ENCODE measurements around the gene ATXN2.
"Not testable (repeated sequence)": the region's sequence is repeated elsewhere in the genome, so short reads cannot be mapped to it uniquely, and the experiment has no call there.

The ATXN2 gene

GRCh38 chr12:111570084-111570961 is 28.8 kb downstream of the ATXN2 start:
- DNase-seq: no peak

DNA sequence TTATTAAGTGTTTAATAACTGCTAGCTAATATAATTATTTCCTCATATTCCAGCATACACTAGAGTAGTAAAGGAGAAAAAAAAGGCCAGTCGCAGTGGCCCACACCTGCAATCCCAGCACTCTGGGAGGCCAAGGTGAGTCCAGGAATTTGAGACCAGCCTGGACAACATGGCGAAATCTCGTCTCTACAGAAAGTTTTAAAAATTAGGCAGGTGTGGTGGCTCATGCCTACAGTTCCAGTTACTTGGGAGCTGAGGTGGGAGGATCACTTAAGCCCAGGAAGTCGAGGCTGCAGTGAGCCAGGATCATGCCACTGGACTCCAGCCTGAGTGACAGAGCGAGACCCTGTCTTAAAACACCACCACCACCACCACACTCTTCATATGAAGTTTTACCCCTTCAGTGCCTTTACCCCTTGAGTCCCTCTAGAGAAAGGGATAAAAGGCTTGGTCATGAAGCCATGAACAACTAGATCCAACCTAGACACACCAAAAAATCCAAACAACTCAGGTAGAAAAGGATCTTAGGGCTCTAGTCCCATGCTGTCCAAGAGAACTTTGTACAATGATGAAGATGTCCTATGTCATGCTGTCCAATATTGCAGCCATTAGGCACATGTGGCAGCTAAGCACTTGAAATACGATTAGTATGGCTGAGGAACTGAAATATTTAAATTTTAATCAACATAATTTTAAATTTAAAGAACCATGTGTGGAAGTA is 29.6 kb downstream of the ATXN2 start:
- DNase-seq: no peak

GRCh38 chr12:111560844-111561243 is 38.3 kb downstream of the ATXN2 start:
- DNase-seq: not testable (repeated sequence)

DNA sequence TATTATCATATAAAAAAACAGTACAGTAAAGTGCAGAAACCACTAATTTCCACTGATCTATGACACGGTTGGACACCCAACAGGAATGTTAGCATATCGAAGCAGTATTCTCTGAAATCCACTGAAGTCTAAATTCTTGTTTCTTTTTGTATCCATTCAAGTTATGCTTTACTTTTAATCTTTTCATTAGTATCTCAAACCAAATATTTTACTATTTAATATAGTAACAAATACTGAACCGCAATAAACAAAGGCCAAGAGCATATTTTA is 41.1 kb downstream of the ATXN2 start:
- no peak for DNase-seq

DNA sequence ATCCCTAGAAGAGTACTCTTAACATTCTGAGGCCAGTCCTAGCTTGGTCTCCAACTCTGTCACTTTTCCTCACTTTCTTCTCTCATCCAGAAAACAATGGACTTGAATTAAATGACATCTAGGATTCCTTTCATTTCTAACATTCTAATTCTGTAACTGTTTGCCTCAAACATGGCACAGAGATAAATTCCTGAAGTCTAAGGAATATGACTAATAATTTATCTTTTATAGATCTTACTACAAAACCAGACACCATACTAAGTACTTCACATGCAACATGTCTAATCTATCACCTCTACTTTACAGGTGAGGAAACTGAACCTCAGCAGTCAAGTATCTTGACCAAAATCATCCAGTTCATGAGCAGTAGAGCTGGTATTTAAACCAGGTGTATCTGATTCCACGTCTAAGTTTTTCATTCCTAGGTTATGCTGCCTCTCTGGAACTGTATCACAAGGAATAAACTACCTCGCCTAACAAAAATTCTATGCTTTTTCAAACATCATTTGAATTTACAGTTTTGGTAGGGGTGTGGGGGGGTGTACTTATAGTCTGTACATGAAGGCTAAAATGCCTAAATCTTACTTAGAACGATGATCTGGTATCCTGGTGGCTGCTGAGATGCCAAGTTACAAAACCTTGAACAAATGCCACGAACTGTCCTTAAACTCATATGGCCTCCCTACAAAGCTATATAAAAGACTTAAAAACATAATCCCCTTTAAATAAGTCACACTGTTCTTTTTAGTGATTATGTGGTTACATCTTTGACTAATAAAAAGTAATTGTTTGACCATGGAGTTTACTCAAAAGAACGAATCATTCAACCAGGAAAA is 41.6 kb downstream of the ATXN2 start:
- no peak for DNase-seq

DNA sequence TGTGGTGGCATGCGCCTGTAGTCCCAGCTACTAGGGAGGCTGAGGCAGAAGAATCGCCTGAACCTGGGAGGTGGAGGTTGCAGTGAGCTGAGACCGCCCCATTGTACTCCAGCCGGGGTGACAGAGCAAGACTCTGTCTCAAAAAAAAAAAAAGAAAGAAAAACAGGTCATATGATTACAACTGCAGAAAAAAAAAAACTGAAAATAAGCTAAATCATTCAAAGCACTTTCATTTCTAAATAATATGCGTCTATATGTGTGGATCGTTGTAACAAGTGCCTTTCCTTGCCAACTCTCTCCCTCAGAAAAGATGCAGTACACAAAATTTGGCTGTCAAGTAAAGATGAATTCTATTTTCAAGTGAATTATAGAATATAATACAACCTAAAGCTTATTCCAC is 42.4 kb downstream of the ATXN2 start:
- no peak for DNase-seq

GRCh38 chr12:111555313-111555712 is 43.8 kb downstream of the ATXN2 start:
- DNase-seq: not testable (repeated sequence)

GRCh38 chr12:111546758-111547383 is 52.2 kb downstream of the ATXN2 start:
- no peak for DNase-seq

GRCh38 chr12:111546171-111546570 is 52.9 kb downstream of the ATXN2 start:
- DNase-seq: no peak

- no peak for DNase-seq
Observed at GRCh38 chr12:111544032-111544431, 55.1 kb downstream of the ATXN2 start.

DNA sequence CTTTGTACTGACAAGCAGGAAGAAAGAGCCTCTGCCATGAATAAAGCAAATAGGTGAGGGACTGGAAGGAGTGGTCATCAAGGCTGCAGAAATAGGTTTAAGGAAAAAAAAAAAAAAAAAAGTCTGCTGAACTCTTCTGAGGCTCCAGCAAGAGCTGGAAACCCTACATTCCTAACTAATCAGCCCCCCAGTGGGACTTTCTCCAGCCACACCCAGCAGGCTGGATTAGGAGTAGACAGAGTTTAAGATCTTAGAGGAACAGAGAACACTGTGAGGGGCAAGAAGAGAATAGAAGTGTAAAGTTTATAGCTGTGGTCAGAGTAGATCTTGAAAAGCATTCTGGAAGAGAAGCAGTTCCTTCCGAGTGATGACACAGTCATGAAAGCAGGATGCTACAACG is 66.4 kb downstream of the ATXN2 start:
- DNase-seq: no peak

- peak; percentile 52 for DNase-seq
Observed at GRCh38 chr12:111529424-111530368, 69.4 kb downstream of the ATXN2 start.

GRCh38 chr12:111523587-111524167 is 75.4 kb downstream of the ATXN2 start:
- no peak for DNase-seq

DNA sequence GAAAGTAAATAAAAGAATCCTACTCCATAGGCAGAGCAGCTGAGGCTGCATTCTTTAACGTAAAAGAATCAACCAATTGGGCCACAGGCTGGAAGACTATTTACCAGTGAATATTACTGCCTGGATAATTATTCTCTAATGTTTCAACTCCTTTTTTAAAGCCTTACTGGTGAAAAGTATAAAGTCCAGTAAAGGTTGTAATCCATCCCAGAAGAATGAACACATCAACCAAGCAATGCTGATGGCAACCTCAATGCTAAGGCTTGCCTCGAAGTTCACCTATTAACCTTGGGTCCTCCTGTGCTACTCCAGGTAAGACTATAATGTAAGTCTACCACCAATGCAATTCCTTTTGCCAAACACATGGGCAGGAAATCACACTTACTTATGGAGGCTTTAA is 77.3 kb downstream of the ATXN2 start:
- no peak for DNase-seq

- DNase-seq: no peak
Observed at GRCh38 chr12:111519937-111520336, 79.2 kb downstream of the ATXN2 start.

GRCh38 chr12:111519083-111519482 is 80.0 kb downstream of the ATXN2 start:
- no peak for DNase-seq

GRCh38 chr12:111507719-111508118 is 91.4 kb downstream of the ATXN2 start:
- not testable (repeated sequence) for DNase-seq

GRCh38 chr12:111507258-111507657 is 91.9 kb downstream of the ATXN2 start:
- DNase-seq: not testable (repeated sequence)

DNA sequence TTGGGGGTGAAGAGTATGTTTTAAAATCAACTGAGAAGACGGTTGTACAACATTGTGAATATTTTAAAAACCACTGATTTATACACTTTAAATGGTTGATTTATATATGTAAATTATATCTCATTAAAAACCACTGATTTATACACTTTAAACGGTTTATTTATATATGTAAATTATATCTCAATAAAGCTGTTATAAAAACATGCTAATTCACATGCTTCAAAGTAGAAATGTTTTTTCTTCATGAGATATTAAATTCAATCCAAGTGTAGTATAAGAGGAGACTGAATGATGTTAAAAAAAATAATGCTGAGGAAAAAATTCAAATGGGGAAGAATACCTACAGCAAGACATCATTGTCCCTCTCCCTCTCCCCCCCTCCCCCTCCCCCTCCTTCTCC is 92.9 kb downstream of the ATXN2 start:
- DNase-seq: no peak

GRCh38 chr12:111505601-111506036 is 93.5 kb downstream of the ATXN2 start:
- no peak for DNase-seq

DNA sequence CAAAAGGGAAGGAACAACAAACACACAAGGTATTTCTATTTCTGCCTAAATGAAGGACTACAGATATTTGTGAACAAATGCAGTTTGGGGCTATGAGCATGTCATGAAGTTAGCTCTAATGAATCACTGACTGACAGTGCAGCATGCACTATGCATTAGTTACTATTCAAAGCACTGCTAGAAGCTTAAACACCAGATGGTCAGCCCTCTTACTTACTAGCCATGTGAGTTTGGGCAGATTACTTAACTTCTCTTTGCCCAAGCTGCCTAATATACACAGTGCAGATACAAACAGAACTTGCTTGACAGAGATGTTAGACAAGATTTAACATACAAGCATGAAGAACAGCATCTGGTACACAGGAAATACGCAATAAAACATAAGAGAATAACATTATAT is 96.0 kb downstream of the ATXN2 start:
- no peak for DNase-seq
